DOHH2 (cell line): ENCODE data around the gene ACTA2.

ENCODE experiments used
- CTCF ChIP-seq: fragments of 200-600 bp; sonication (generic); IDR thresholded peaks from one replicate; pipeline ENCODE4 v1.5.1; 2014; ENCODE audit warnings: antibody characterized with exemption, mild to moderate bottlenecking, low read depth, low read length; ENCODE audit not compliant: poor library complexity, severe bottlenecking
- EZH2phosphoT487 ChIP-seq: fragments of 200-600 bp; sonication (generic); IDR thresholded peaks from 2 replicates; pipeline ENCODE4 v1.6.1; 2017; ENCODE audit warnings: borderline replicate concordance, mild to moderate bottlenecking, antibody characterized with exemption, low read length, moderate library complexity, mixed read lengths

GRCh38 chr10:88983206-88983605 is 30.6 kb upstream of the ACTA2 start:
- no peak for TF ChIP-seq CTCF
- TF ChIP-seq EZH2phosphoT487, result no peak
